ACHN (cell line): Measurements from ENCODE around the gene ABHD15.

Experiments
- DNase-seq: peaks from one replicate; pipeline ENCODE4 v3.0.0-alpha.2; 2015
- in situ Hi-C: cut with HindIII; loops from 2 replicates; pipeline ENCODE4 v1.10.0; 2017; ENCODE audit warnings: low sequenced_read_pairs, low pct_ligation_motif_present, low pct_unique_long_range_greater_than_20kb

ABHD15 gene

DNA sequence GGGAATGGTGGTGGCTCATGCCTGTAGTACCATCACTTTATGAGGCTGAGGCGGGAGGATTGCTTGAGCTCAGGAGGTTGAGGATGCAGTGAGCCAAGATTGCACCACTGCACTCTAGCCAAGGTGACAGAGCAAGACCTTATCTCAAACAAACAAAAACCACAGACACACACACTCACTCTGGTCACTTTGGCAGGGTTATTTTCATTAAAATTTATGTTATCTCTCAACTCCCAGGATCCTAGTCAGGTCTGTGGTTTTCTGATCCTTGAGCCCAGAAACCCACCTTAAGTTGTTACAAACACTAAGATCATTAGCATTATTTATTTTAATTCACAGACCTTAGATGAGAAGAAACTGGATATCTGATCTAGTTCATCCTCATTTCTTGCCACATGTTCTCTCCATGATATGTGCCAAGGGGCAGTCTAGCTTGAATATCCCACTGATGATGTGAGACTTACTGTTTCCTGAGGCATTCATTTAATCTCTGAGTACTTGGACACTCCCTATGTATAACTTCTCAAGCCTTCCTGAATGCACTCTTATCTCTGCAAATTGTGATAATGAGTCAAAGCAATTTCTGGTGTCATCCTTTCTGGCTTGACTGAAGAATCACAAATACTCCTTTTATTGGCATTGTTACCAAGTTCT is 9.6 kb downstream of the ABHD15 start:
- in situ Hi-C loops = no loop called here
- no peak for DNase-seq

DNA sequence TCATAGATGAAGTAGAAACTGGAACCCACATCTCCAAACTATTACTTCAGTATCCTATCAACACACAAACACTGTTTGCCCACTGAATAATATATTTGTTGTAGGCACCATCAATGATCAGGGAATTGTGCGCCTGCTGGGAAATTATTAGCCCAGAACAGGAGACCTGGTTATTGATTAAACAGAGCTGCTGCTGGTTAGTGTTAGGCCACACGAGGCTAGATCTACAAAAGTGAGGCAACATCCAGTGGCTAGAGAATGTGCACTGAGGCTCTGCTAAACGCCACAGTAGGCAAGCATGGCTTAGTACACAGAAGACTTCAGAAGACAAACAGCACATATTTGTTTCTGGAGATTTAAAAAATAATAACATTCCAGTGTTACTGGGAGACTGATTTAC is 11.0 kb downstream of the ABHD15 start:
- in situ Hi-C loops = no loop called here
- DNase-seq = peak; percentile 86

DNA sequence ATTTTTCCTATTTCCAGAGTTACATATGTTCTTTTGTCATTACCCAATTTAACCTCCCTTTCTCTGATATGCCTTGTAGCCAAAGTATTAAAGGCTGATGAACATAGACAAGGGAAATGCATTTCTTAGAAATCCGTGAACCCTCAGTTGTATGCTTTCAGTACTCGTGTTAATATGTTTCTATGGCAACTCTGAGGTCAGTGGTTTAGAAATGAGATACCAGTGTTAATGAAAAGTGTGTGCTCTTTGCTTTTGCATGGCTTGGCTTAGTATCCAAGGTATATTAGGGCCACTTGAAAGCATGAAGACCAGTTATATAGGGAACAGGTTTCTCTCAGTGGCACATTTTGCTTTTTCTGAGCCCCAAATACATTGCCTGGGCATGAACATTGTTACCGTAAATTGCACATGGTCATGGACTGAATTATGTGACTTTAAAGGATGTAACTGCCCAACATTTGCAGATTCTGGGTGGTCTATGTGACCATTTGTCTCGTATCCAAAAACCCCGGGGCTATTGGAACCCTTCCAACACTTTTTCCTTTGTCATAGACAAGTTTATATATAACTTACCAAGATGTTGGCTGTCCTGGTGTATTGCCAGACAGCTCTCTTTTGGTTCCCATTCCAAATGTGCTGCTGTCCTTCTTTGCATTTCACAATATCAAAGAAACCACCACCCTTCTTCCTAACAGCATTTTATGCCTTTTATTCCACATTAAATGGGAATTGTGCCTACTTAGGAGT is 17.5 kb downstream of the ABHD15 start:
- DNase-seq = no peak
- in situ Hi-C loops = no loop called here

GRCh38 chr17:29546830-29547229 is 20.0 kb downstream of the ABHD15 start:
- in situ Hi-C loops = no loop called here
- no peak for DNase-seq

GRCh38 chr17:29546085-29546484 is 20.8 kb downstream of the ABHD15 start:
- no peak for DNase-seq
- in situ Hi-C loops = no loop called here

GRCh38 chr17:29544066-29544465 is 22.8 kb downstream of the ABHD15 start:
- in situ Hi-C loops = no loop called here
- DNase-seq = no peak

- in situ Hi-C loops = no loop called here
- DNase-seq = no peak
Measured at GRCh38 chr17:29533976-29534375, 32.9 kb downstream of the ABHD15 start.

- DNase-seq = no peak
- in situ Hi-C loops = no loop called here
Measured at GRCh38 chr17:29526322-29526721, 40.5 kb downstream of the ABHD15 start.

GRCh38 chr17:29524692-29525091 is 42.1 kb downstream of the ABHD15 start:
- in situ Hi-C loops = no loop called here

GRCh38 chr17:29518359-29518758 is 48.5 kb downstream of the ABHD15 start:
- DNase-seq = no peak
- in situ Hi-C loops = no loop called here

More at GRCh38 chr17:29524692-29525091, 42.1 kb downstream of the ABHD15 start:
- DNase-seq = no peak

DNA sequence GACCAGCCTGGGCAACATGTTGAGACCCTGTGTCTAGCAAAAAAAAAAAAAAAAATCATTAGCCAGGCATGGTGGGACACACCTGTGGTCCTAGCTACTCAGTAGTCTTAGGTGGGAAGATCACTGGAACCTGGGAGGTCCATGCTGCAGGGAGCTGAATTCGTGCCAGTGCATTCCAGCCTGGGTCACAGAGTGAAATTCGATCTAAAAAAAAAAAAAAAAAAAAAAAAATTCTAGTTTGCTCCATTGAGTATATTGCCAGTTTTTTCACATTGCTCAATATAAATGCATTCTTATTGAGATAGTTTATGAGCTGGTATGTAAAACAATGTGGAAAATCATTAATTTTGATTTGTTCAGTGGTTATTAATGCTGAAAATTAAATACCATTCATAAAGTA is 52.0 kb downstream of the ABHD15 start:
- in situ Hi-C loops = no loop called here
- DNase-seq = no peak

GRCh38 chr17:29510953-29511352 is 55.9 kb downstream of the ABHD15 start:
- DNase-seq = no peak
- in situ Hi-C loops = no loop called here
